K562 (cell line): ENCODE data around the gene ATF6B. TPM values are rescaled to one million over a fixed set of nuclear protein-coding genes. Genes with fewer than 3 reads are reported as not detected.

ENCODE experiments used
- AFF1 ChIP-seq, 2 experiments: fragments of 450-650 bp; IDR thresholded peaks; 2 replicates each; pipeline ENCODE4 v1.6.1; 2018; ENCODE audit warnings: mild to moderate bottlenecking in 2 of 2, low read depth in 1 of 2; ENCODE audit not compliant: partially characterized antibody in 2 of 2
- ESRRB ChIP-seq: fragments of 250-450 bp; sonication (Bioruptor Pico); IDR thresholded peaks from 2 replicates; pipeline ENCODE4 v1.5.0; 2020; ENCODE audit warnings: mild to moderate bottlenecking, moderate library complexity, borderline replicate concordance
- GTF3C2 ChIP-seq: IDR thresholded peaks from 3 replicates; pipeline ENCODE4 v1.6.1; 2011; ENCODE audit warnings: borderline replicate concordance, mild to moderate bottlenecking, moderate library complexity; ENCODE audit not compliant: insufficient read length; ENCODE audit errors: extremely low read depth
- KDM5B ChIP-seq: fragments of 200-600 bp; sonication (generic); IDR thresholded peaks from 2 replicates; pipeline ENCODE4 v1.6.1; 2012; ENCODE audit warnings: low read depth, mild to moderate bottlenecking, moderate library complexity, low read length, control low read depth, inconsistent platforms; ENCODE audit not compliant: insufficient replicate concordance
- MBD1 ChIP-seq: fragments of 250-450 bp; sonication (Bioruptor Pico); IDR thresholded peaks from 2 replicates; pipeline ENCODE4 v1.8.0; 2022; ENCODE audit warnings: inconsistent platforms
- RBBP5 ChIP-seq: fragments of 200-600 bp; sonication (generic); IDR thresholded peaks from 2 replicates; pipeline ENCODE4 v1.6.1; 2012; ENCODE audit warnings: borderline replicate concordance, mild to moderate bottlenecking, low read length, control low read depth, inconsistent platforms; ENCODE audit not compliant: insufficient read depth, poor library complexity, severe bottlenecking
- TFAP4 ChIP-seq: sonication (generic); formaldehyde crosslinking; IDR thresholded peaks from 2 replicates; pipeline ENCODE4 v1.8.0; 2022; ENCODE audit warnings: missing genetic modification reagents, mild to moderate bottlenecking, moderate library complexity, borderline replicate concordance
- THRB ChIP-seq: fragments of 450-650 bp; formaldehyde crosslinking; conservative IDR thresholded peaks from 2 replicates; pipeline ENCODE4 v1.4.0; 2022; ENCODE audit warnings: mild to moderate bottlenecking, missing genetic modification characterization
- polyA plus RNA-seq, 8 experiments: library from polyadenylated mRNA; depleted of rRNA in 4 of 8; stranded (reverse) in 5 of 8; unstranded in 3 of 8; fragments of >200 nt; fragmentation: Nextera tagmentation in 2 of 8; fragmentation: Illumina TruSeq in 1 of 8; extraction: Ambion mirVana in 2 of 8; extraction: Trizol in 1 of 8; gene quantifications; 2 replicates each; pipeline versions ENCODE4 v1.2.1 to v1.2.3, GENCODE V29; 2011 to 2014; ENCODE audit warnings: inconsistent platforms in 1 of 8, missing spikeins in 1 of 8
- total RNA-seq, 7 experiments: library from RNA; depleted of rRNA in 6 of 7; stranded (reverse); fragments of >200 nt in 6 of 7; fragmentation: Illumina TruSeq in 2 of 7; extraction: Trizol in 2 of 7; gene quantifications; 2 replicates each; pipeline versions ENCODE4 v1.2.1 to v1.2.3, GENCODE V29; 2011 to 2021; ENCODE audit warnings: low replicate concordance in 1 of 7
- TF ChIP-seq, protein P1 (sequence below): fragments of 450-650 bp; formaldehyde crosslinking; IDR thresholded peaks from 2 replicates; pipeline ENCODE4 v1.4.0; 2022; ENCODE audit warnings: missing genetic modification characterization
- TF ChIP-seq, protein P2 (sequence below): IDR thresholded peaks from 2 replicates; pipeline ENCODE4 v1.6.1; 2016; ENCODE audit warnings: missing genetic modification characterization, missing compliant biosample characterization

ATF6B gene
- total and polyA plus RNA-seq, 9 of the 15 experiments (the other 6 are each of a cell fraction or from before 2014, with no cell fraction given) = 20.7 to 131 (median 31.7) TPM

GRCh38 chr6:32146687-32147086 is 18.6 kb upstream of the ATF6B start (continued):
- no peak for TF ChIP-seq TFAP4 (CRISPR knock-in tag)
- no peak for TF ChIP-seq RBBP5
- TF ChIP-seq THRB (CRISPR knock-in tag) = peak; percentile 24; the same call in 1 of the 2 replicates
- TF ChIP-seq, protein P1, sequence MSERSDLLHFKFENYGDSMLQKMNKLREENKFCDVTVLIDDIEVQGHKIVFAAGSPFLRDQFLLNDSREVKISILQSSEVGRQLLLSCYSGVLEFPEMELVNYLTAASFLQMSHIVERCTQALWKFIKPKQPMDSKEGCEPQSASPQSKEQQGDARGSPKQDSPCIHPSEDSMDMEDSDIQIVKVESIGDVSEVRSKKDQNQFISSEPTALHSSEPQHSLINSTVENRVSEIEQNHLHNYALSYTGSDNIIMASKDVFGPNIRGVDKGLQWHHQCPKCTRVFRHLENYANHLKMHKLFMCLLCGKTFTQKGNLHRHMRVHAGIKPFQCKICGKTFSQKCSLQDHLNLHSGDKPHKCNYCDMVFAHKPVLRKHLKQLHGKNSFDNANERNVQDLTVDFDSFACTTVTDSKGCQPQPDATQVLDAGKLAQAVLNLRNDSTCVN (CRISPR knock-in tag) = 0 out of 2 replicates have a peak, but pooled peaks have one; percentile 11
- no peak for TF ChIP-seq GTF3C2
- peak in 1 of 2 experiments; percentile 8 for TF ChIP-seq AFF1 (IDR thresholded peaks at IDR 0.05; ENCODE audit: low read depth in 1 of 2, partially characterized antibody in 2 of 2)
- TF ChIP-seq ESRRB (CRISPR knock-in tag) = no peak
- no peak for TF ChIP-seq MBD1 (CRISPR knock-in tag)
- TF ChIP-seq KDM5B = no peak
- TF ChIP-seq, protein P2, sequence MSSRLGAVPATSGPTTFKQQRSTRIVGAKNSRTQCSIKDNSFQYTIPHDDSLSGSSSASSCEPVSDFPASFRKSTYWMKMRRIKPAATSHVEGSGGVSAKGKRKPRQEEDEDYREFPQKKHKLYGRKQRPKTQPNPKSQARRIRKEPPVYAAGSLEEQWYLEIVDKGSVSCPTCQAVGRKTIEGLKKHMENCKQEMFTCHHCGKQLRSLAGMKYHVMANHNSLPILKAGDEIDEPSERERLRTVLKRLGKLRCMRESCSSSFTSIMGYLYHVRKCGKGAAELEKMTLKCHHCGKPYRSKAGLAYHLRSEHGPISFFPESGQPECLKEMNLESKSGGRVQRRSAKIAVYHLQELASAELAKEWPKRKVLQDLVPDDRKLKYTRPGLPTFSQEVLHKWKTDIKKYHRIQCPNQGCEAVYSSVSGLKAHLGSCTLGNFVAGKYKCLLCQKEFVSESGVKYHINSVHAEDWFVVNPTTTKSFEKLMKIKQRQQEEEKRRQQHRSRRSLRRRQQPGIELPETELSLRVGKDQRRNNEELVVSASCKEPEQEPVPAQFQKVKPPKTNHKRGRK (tag) = 0 out of 2 replicates have a peak, but pooled peaks have one; percentile 13
